ENCODE data around the gene AQP5. TPM values are rescaled to one million over a fixed set of nuclear protein-coding genes. Genes with fewer than 3 reads are reported as not detected.
A peak's percentile ranks its signal among the peaks of the same experiment; 100 is the strongest.

AQP5 gene
- total RNA-seq, result 1 to 10 TPM; 2.0 to 7.0 (median 2.8) TPM
- 6.7 TPM for polyA plus RNA-seq
- long read RNA-seq, donor 1, partial matches to known transcripts, result 0 of 6 reads
- long read RNA-seq, donor 1, other reads (novel, unspliced or antisense), result 2 of 6 reads
- long read RNA-seq, donor 2, partial matches to known transcripts, result 0 of 3 reads
- long read RNA-seq, donor 2, other reads (novel, unspliced or antisense), result 0 of 3 reads
- long read RNA-seq, donor 3, result 0 reads
- long read RNA-seq, donor 4, partial matches to known transcripts, result 0 of 2 reads
- long read RNA-seq, donor 4, other reads (novel, unspliced or antisense), result 0 of 2 reads

- H3K27me3 ChIP-seq (ENCODE audit: control insufficient read depth, insufficient read depth), result no peaks in the 10 kb centered on the region
Observed at GRCh38 chr12:49961111-49961922, at the start of gene AQP5. AQP5 (plus strand) TSS chr12:49961872; CDS start chr12:49962018, 146 bp downstream.

GRCh38 chr12:49912345-49913255 lies 49.1 kb upstream of the AQP5 start:
- WGBS, result 65% methylated on average over 16 of the region's 16 CpGs
- Histone ChIP-seq H3K27me3 (ENCODE audit: control insufficient read depth, insufficient read depth) (no peaks in the 10 kb centered on the region), H3K4me3 (ENCODE audit: low read length) (no peak overlapping the region), H3K27ac (ENCODE audit: low read length) (no peak overlapping the region), H3K4me1 (ENCODE audit: control insufficient read depth, insufficient read depth, low read length) (peaks cover 4% of the 10 kb centered on the region), H3K9me3 (ENCODE audit: control insufficient read depth, low read length) (no peaks in the 10 kb centered on the region)
- peak; percentile 73 to 89 (median 89) for DNase-seq
- ATAC-seq, result peak; percentile 87 to 91
- intact Hi-C loops (cut with DNase I), result no loop called here

More at GRCh38 chr12:49961111-49961922, at the start of gene AQP5:
- Histone ChIP-seq H3K27ac (ENCODE audit: low read length) (no peak within 1 kb of the TSS), H3K9me3 (ENCODE audit: control insufficient read depth, low read length) (no peaks in the 10 kb centered on the region), H3K4me1 (ENCODE audit: control insufficient read depth, insufficient read depth, low read length) (no peaks in the 10 kb centered on the region), H3K4me3 (ENCODE audit: low read length) (peak within 1 kb of the TSS; percentile 55)
- DNase-seq (peak in 2 of 3 donors; percentile 73 to 76), ATAC-seq (peak in 1 of 2 donors; percentile 25)
- intact Hi-C loops (cut with DNase I), result loop anchor here in 2 of 4 donors (10.0 kb wide), 2 partner anchors 187 to 213 kb away; no protein-coding TSS in a partner anchor
- WGBS, result 3% methylated on average over 111 of the region's 111 CpGs

- Histone ChIP-seq H3K4me1 (ENCODE audit: control insufficient read depth, insufficient read depth, low read length) (peaks cover 4% of the 10 kb centered on the region), H3K9me3 (ENCODE audit: control insufficient read depth, low read length) (no peaks in the 10 kb centered on the region), H3K27ac (ENCODE audit: low read length) (no peak overlapping the region), H3K4me3 (ENCODE audit: low read length) (no peak overlapping the region), H3K27me3 (ENCODE audit: control insufficient read depth, insufficient read depth) (no peaks in the 10 kb centered on the region)
- ATAC-seq (no peak), DNase-seq (peak in 1 of 3 donors; percentile 72)
- WGBS, result 73% methylated on average over 8 of the region's 8 CpGs
- intact Hi-C loops (cut with DNase I), result no loop called here
Observed at GRCh38 chr12:49916129-49916919, 45.3 kb upstream of the AQP5 start.

- peaks cover 6% of the 10 kb centered on the region for H3K4me1 ChIP-seq (ENCODE audit: control insufficient read depth, insufficient read depth, low read length)
- no peaks in the 10 kb centered on the region for H3K27me3 ChIP-seq (ENCODE audit: control insufficient read depth, insufficient read depth)
- no peaks in the 10 kb centered on the region for H3K9me3 ChIP-seq (ENCODE audit: control insufficient read depth, low read length)
- no peak overlapping the region for H3K4me3 ChIP-seq (ENCODE audit: low read length)
- no peak for DNase-seq
- 92% methylated on average over 12 of the region's 12 CpGs for WGBS
- no peak overlapping the region for H3K27ac ChIP-seq (ENCODE audit: low read length)
- ATAC-seq, result no peak
- intact Hi-C loops (cut with DNase I), result no loop called here
Observed at GRCh38 chr12:49917166-49917787, 44.4 kb upstream of the AQP5 start.

- 89% methylated on average over 5 of the region's 5 CpGs for WGBS
Observed at GRCh38 chr12:49917788-49918173, 43.9 kb upstream of the AQP5 start.

GRCh38 chr12:49920241-49920914 lies 41.3 kb upstream of the AQP5 start:
- Histone ChIP-seq H3K4me1 (ENCODE audit: control insufficient read depth, insufficient read depth, low read length) (peaks cover 2% of the 10 kb centered on the region), H3K27me3 (ENCODE audit: control insufficient read depth, insufficient read depth) (no peaks in the 10 kb centered on the region), H3K9me3 (ENCODE audit: control insufficient read depth, low read length) (no peaks in the 10 kb centered on the region), H3K4me3 (ENCODE audit: low read length) (no peak overlapping the region), H3K27ac (ENCODE audit: low read length) (peak overlapping the region; percentile 0)
- DNase-seq (peak in 2 of 3 donors; percentile 62 to 77), ATAC-seq (peak; percentile 19 to 42)
- WGBS, result 50% methylated on average over 12 of the region's 12 CpGs
- intact Hi-C loops (cut with DNase I), result no loop called here

More at GRCh38 chr12:49917788-49918173, 43.9 kb upstream of the AQP5 start:
- Histone ChIP-seq H3K4me1 (ENCODE audit: control insufficient read depth, insufficient read depth, low read length) (peaks cover 6% of the 10 kb centered on the region), H3K27me3 (ENCODE audit: control insufficient read depth, insufficient read depth) (no peaks in the 10 kb centered on the region), H3K9me3 (ENCODE audit: control insufficient read depth, low read length) (no peaks in the 10 kb centered on the region), H3K4me3 (ENCODE audit: low read length) (no peak overlapping the region), H3K27ac (ENCODE audit: low read length) (no peak overlapping the region)
- intact Hi-C loops (cut with DNase I), result no loop called here
- ATAC-seq (no peak), DNase-seq (no peak)

GRCh38 chr12:49920915-49921286 lies 40.8 kb upstream of the AQP5 start:
- Histone ChIP-seq H3K4me1 (ENCODE audit: control insufficient read depth, insufficient read depth, low read length) (peaks cover 2% of the 10 kb centered on the region), H3K27me3 (ENCODE audit: control insufficient read depth, insufficient read depth) (no peaks in the 10 kb centered on the region), H3K9me3 (ENCODE audit: control insufficient read depth, low read length) (no peaks in the 10 kb centered on the region), H3K4me3 (ENCODE audit: low read length) (no peak overlapping the region), H3K27ac (ENCODE audit: low read length) (no peak overlapping the region)
- DNase-seq (no peak), ATAC-seq (no peak)
- 88% methylated on average over 3 of the region's 3 CpGs for WGBS
- intact Hi-C loops (cut with DNase I), result no loop called here

- intact Hi-C loops (cut with DNase I), result no loop called here
- no peak overlapping the region for H3K27ac ChIP-seq (ENCODE audit: low read length)
Observed at GRCh38 chr12:49921299-49921698, 40.4 kb upstream of the AQP5 start.

GRCh38 chr12:49921936-49922335 lies 39.7 kb upstream of the AQP5 start:
- 63% methylated on average over 6 of the region's 6 CpGs for WGBS

More at GRCh38 chr12:49921299-49921698, 40.4 kb upstream of the AQP5 start:
- H3K27me3 ChIP-seq (ENCODE audit: control insufficient read depth, insufficient read depth), result no peaks in the 10 kb centered on the region
- H3K9me3 ChIP-seq (ENCODE audit: control insufficient read depth, low read length), result no peaks in the 10 kb centered on the region
- no peak for ATAC-seq
- H3K4me3 ChIP-seq (ENCODE audit: low read length), result no peak overlapping the region
- peaks cover 2% of the 10 kb centered on the region for H3K4me1 ChIP-seq (ENCODE audit: control insufficient read depth, insufficient read depth, low read length)
- DNase-seq, result no peak
- WGBS, result 72% methylated on average over 3 of the region's 3 CpGs

More at GRCh38 chr12:49921936-49922335, 39.7 kb upstream of the AQP5 start:
- no peak overlapping the region for H3K4me3 ChIP-seq (ENCODE audit: low read length)
- H3K4me1 ChIP-seq (ENCODE audit: control insufficient read depth, insufficient read depth, low read length), result peaks cover 2% of the 10 kb centered on the region
- peak overlapping the region; percentile 40 for H3K27ac ChIP-seq (ENCODE audit: low read length)
- no peaks in the 10 kb centered on the region for H3K27me3 ChIP-seq (ENCODE audit: control insufficient read depth, insufficient read depth)
- ATAC-seq (peak in 1 of 2 donors; percentile 8), DNase-seq (no peak)
- no peaks in the 10 kb centered on the region for H3K9me3 ChIP-seq (ENCODE audit: control insufficient read depth, low read length)
- intact Hi-C loops (cut with DNase I), result no loop called here

All from right cardiac atrium (tissue), 5 donors.